AG08396 (cell line): ENCODE data around the gene RNF114.
"Not testable (repeated sequence)": the region's sequence is repeated elsewhere in the genome, so short reads cannot be mapped to it uniquely, and the experiment has no call there.

Experiments used
- DNase-seq: peaks from one replicate; pipeline ENCODE4 v3.0.0; 2012; ENCODE audit warnings: low spot score, mixed read lengths

The RNF114 gene

GRCh38 chr20:49965781-49966305 lies 29.6 kb downstream of the RNF114 start:
- no peak for DNase-seq

DNA sequence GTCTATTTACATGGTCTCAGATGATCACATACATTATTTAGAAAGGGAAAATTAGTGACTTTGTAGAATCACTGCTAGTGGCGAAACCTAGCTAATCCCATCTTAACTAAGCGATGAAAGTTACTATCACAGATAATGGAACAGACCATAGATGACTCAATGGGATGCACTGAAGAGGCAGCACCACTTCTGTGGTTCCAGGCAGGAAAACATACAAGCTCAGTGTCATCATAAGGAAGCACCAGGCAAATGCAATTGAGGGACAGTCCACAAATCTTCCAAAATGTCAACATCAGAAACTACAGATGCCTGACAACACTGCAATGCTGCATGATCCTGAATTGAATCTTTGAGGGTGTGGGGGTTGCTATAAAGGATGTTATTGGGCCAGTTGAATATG lies 30.7 kb downstream of the RNF114 start:
- DNase-seq: no peak

DNA sequence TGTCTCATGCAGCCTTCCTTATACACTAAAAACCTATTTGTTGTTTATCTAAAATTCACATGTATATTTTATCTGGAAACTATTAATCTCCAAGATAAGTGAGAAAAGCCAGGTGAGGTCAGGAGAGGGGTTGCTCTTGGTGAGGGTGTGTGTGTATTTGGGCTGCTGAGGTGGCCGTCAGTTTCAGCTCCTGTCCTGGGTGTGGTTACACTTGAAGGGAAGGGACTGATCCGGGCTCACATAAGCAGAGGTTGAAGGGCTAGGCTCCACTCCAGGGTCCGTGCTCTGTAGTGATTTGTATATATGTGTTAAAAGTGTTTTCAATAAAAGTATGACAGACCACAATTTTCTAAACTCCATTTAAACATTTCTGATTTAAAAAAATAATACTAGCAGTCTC lies 33.0 kb downstream of the RNF114 start:
- DNase-seq: no peak

GRCh38 chr20:49969946-49970345 lies 33.7 kb downstream of the RNF114 start:
- no peak for DNase-seq

- no peak for DNase-seq
Measured at GRCh38 chr20:49970498-49970897, 34.3 kb downstream of the RNF114 start.

DNA sequence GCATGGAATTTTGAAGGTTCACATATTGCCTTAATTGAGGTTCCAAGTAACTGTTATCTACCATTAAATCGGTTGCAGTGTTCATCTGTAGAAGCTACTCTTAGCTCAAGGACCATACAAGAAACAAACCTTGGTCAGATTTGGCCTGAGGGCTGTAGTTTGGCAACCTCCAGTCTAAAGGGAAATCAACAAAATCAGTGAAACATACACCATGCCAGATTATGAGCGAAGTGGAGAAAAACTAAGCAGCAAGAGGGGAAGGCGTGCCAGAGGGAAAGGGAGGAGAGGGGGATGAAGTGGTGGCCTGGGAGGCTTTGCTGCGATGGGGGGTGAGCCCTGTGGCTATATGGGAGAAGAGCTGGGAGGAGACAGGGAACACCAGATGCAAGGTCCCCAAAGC lies 37.8 kb downstream of the RNF114 start:
- DNase-seq: no peak

DNA sequence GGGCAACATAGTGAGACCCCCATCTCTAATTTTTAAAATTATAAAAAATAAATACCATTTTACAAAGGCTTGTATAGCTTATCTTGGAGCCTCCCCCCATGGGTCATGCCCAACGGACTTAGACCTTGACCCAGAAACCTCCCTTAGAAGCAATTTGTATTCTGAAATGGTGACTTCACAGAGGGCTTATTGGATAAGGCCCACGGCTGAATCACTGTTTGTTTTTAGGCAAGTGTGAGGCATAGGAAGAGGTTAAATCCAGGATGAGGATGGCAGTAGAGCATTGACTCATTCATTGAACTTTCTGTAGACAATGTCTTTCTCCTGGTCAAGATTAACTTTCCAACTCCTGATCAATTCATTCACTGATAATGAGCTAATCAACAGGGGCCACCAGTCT lies 40.3 kb downstream of the RNF114 start:
- no peak for DNase-seq

- DNase-seq: not testable (repeated sequence)
Measured at GRCh38 chr20:49977740-49978139, 41.5 kb downstream of the RNF114 start.

DNA sequence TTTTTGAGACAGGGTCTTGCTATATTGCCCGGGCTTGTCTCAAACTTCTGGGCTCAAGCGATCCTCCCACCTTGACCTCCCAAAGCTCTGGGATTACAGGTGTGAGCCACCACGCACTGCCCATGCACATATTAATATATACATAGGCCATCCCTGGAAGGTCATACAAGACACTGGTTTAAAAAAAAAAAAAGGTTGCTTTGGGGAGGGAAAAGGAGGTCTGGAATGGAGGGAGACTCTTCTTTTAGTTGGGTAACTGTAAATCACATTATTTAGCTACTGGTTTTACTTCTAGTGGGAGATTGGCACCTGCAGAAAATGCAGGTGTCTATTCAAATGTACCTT lies 42.5 kb downstream of the RNF114 start:
- no peak for DNase-seq

GRCh38 chr20:49979030-49979832 lies 43.0 kb downstream of the RNF114 start:
- peak; percentile 82 for DNase-seq

DNA sequence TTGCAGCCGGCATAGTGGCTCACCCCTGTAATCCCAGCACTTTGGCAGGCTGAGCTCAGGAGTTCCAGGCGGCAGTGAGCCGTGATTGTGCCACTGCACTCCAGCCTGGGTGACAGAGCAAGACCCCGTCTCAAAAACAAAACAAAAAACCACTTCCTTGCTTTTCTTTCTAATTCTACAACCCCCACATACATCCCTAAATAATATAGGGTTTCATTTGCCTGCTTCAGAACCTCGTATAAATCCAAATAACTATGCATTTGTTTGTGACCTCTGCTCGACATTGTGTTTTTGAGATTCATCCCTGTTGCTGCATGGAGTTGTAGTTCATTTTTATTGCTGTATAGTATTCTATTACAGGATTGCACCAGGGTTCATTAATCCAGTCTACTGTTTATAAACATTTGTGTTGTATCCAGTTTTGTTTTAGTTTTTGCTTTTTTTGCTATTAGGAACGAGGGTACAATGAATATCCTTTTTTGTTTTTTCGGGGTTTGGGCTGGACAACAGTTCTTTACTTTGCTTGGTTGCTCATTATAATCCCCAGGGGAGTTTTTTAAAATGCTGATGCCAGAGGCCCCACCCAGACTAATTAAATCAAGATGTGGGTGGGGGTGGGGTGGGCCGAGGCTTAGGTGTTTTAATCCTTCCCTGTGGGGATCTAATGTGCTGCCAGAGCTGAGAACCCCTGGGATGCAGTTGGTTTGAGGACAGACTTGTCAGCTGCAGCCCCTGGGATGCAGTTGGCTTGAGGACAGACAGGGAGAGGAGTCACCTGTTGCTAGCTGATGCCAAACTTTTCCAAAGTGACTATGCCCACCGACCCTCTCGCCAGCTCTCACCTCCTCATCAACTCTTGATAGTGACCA lies 44.2 kb downstream of the RNF114 start:
- DNase-seq: no peak

- DNase-seq: no peak
Measured at GRCh38 chr20:49981218-49982071, 45.2 kb downstream of the RNF114 start.

DNA sequence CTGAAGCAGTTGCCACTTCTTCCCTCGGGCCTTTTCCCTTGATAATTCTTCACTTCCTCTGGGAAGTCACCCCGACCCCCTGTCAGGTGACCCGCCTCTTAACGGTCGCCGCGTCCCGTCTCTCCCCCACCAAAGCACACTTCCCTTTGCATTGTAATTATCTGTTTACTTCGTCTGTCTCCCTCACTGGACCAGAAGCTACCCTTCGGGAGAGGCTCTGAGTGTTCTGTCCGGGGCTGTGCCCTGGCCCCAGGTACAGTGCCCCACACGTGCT lies 45.8 kb downstream of the RNF114 start:
- no peak for DNase-seq

GRCh38 chr20:49982346-49983122 lies 46.3 kb downstream of the RNF114 start, which contains the start of gene SNAI1:
Gene SNAI1 (plus strand): TSS chr20:49982980. CDS start chr20:49983060, 80 bp downstream.
- DNase-seq: peak; percentile 99

DNA sequence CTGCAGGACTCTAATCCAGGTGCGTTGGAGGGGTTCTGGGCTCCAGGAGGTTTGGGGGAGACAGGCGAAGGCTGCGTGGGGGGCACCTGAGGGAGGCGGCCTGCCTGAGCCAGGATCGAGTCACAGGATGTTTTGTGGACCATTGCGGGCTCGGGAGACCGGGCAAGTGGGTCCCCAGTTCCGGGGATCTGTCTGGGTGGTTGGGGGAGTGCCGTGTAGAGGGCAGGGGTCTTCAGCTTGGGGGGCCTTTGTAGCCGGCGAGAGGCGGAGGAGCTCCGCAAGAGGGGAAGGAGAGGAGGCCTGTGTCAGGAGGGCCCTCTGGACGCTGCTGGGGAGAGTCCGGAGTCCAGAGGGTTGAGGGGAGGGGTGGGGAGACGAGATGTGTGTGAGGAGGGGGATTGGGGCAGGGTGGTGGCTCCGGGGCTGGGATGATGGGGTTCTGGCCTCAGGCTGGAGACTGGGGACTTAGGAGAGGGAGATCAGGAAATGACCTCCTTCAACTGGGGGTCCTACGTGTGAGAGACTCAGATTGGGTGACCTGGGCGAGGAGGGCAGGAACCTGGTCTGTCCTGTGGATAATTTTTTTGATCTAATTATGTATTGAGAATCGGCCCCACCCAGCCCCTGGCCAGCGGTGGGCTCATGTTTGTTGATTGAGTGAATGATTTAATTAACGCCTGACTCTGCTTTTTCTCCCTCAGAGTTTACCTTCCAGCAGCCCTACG lies 47.1 kb downstream of the RNF114 start:
- DNase-seq: no peak

DNA sequence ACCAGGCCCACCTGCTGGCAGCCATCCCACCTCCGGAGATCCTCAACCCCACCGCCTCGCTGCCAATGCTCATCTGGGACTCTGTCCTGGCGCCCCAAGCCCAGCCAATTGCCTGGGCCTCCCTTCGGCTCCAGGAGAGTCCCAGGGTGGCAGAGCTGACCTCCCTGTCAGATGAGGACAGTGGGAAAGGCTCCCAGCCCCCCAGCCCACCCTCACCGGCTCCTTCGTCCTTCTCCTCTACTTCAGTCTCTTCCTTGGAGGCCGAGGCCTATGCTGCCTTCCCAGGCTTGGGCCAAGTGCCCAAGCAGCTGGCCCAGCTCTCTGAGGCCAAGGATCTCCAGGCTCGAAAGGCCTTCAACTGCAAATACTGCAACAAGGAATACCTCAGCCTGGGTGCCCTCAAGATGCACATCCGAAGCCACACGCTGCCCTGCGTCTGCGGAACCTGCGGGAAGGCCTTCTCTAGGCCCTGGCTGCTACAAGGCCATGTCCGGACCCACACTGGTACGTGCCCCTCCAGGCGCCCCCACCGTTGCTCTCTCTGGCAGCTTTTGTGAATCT lies 47.7 kb downstream of the RNF114 start:
- DNase-seq: no peak

DNA sequence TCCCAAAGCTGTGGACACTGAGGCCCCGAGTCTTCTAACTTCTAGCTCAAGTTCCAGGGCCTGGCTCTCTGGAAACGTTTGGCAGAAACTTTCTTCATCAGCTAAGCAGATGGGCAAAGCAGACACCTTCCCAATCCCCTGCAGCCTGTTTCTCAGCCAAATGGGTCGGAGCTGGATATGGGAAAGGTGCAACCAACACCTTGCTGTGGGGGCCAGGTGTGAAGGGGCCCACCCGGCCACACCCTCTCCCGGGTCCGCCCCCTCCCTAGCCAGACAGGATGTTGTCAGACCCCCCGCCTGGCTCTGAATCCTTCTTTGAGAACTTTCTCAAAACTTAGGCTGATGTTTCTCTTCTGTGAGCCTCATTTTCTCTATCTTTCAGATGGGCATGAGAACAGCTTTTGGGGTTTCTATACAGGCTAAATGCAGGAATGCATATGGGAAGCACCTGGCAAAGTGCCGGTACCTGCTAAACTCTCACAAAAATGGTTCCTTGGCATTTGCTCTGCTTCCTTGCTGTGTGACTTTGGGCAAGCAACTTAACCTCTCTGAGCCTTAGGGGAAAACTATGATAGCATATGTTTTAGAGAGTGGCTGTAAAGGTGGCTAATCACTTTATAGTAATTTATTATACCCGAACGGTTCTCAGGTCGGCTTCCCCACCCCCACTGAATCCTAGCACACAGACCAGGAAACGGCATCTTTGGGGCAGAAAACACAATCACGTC lies 48.4 kb downstream of the RNF114 start:
- DNase-seq: no peak

DNA sequence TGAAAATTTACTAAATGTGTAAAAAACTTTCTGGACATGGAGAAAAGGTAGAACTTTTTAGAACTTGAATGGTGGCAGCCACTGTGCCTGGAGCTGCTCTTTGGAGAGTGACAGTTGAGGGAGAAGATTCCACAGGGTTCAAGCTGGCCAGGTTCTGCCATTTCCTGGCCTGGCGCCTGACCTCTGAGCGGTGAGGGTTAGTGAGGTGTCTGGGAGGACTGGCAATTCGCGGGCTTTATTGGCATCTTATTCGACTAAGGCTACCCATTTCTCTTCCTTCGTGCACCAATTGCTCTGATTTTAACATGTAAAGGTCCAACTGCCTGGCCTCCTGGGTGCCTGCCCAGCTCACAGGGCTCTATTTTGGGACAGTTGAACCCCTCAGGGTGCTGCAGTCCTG lies 49.0 kb downstream of the RNF114 start:
- no peak for DNase-seq

GRCh38 chr20:49985617-49986016 lies 49.4 kb downstream of the RNF114 start:
- no peak for DNase-seq

GRCh38 chr20:49986049-49986448 lies 49.9 kb downstream of the RNF114 start:
- DNase-seq: no peak
